PC-3 (cell line): ENCODE results near the gene GORAB. TPM values are rescaled to one million over a fixed set of nuclear protein-coding genes. Genes with fewer than 3 reads are reported as not detected.
A peak's percentile ranks its signal among the peaks of the same experiment; 100 is the strongest.

ENCODE experiments used
- ATAC-seq: fragments of 200-7000 bp; cut with Tn5 transposase; 2 replicates; pipeline ENCODE4 v1.9.1; 2020; ENCODE audit warnings: mild to moderate bottlenecking, moderate library complexity
- BruUV-seq: library from RNA; stranded (reverse); fragments of 400-500 nt; replicated peaks from 2 replicates; lab custom pipeline; 2021; lab: Mats Ljungman, UMichigan
- CTCF ChIA-PET: fragments of 300-600 bp; sonication (Branson Sonifier 250); formaldehyde crosslinking; loops from one replicate; lab custom pipeline; 2022; ENCODE audit warnings: antibody characterized with exemption; lab: Charles Lee
- POLR2A ChIA-PET: fragments of 300-600 bp; sonication (Branson Sonifier 250); formaldehyde crosslinking; loops from one replicate; lab custom pipeline; 2022; ENCODE audit warnings: antibody characterized with exemption; ENCODE audit not compliant: unreplicated experiment; lab: Charles Lee
- DNase-seq: peaks from one replicate; pipeline ENCODE4 v3.0.0-alpha.2; 2015
- H2AFZ ChIP-seq: fragments of 300-600 bp; sonication (generic); 2 replicates; pipeline ENCODE4 v1.6.0; 2016; ENCODE audit warnings: antibody characterized with exemption, low read length
- H3F3A ChIP-seq: fragments of 300-600 bp; sonication (generic); one replicate; pipeline ENCODE4 v1.6.0; 2017; ENCODE audit warnings: antibody characterized with exemption, low read length, control low read depth, mild to moderate bottlenecking; ENCODE audit not compliant: unreplicated experiment
- H3K27ac ChIP-seq: fragments of 300-600 bp; sonication (generic); 2 replicates; pipeline ENCODE4 v1.5.1; 2016; ENCODE audit warnings: mild to moderate bottlenecking, low read length
- H3K27me3 ChIP-seq: fragments of 300-600 bp; sonication (generic); 2 replicates; pipeline ENCODE4 v1.6.1; 2016; ENCODE audit warnings: low read length, mixed read lengths
- H3K36me3 ChIP-seq: fragments of 300-600 bp; sonication (generic); 2 replicates; pipeline ENCODE4 v1.6.1; 2016; ENCODE audit warnings: low read depth, mixed run types, low read length, mixed read lengths
- H3K4me1 ChIP-seq: fragments of 300-600 bp; sonication (generic); 2 replicates; pipeline ENCODE4 v1.5.1; 2016; ENCODE audit warnings: low read length; ENCODE audit not compliant: insufficient read depth
- H3K4me2 ChIP-seq: fragments of 300-600 bp; sonication (generic); 2 replicates; pipeline ENCODE4 v1.6.0; 2016; ENCODE audit warnings: low read length
- H3K4me3 ChIP-seq: fragments of 300-600 bp; sonication (generic); 2 replicates; pipeline ENCODE4 v1.5.1; 2016; ENCODE audit warnings: mild to moderate bottlenecking, low read length, mixed read lengths
- H3K79me2 ChIP-seq: fragments of 300-600 bp; sonication (generic); 2 replicates; pipeline ENCODE4 v1.6.1; 2017; ENCODE audit warnings: low read length, mixed read lengths
- H3K9ac ChIP-seq: fragments of 300-600 bp; sonication (generic); 2 replicates; pipeline ENCODE4 v1.6.0; 2016; ENCODE audit warnings: mild to moderate bottlenecking, low read length
- H3K9me2 ChIP-seq: fragments of 300-600 bp; sonication (generic); replicated peaks from 2 replicates; pipeline ENCODE4 v1.6.1; 2016; ENCODE audit warnings: mixed run types, low read length, mixed read lengths
- H3K9me3 ChIP-seq: fragments of 300-600 bp; sonication (generic); 2 replicates; pipeline ENCODE4 v1.6.1; 2016; ENCODE audit warnings: low read length, mixed read lengths
- H4K20me1 ChIP-seq: fragments of 300-600 bp; sonication (generic); 2 replicates; pipeline ENCODE4 v1.6.1; 2016; ENCODE audit warnings: low read length, mixed read lengths
- EZH2 ChIP-seq: fragments of 300-600 bp; sonication (generic); IDR thresholded peaks from one replicate; pipeline ENCODE4 v1.6.1; 2017; ENCODE audit warnings: antibody characterized with exemption, mild to moderate bottlenecking, low read length; ENCODE audit not compliant: unreplicated experiment
- EZH2phosphoT487 ChIP-seq: fragments of 300-600 bp; sonication (generic); IDR thresholded peaks from 2 replicates; pipeline ENCODE4 v1.6.1; 2018; ENCODE audit warnings: mild to moderate bottlenecking, antibody characterized with exemption, low read length, borderline replicate concordance
- intact Hi-C: fragments of 100-400 bp; cut with micrococcal nuclease; formaldehyde crosslinking; loops from 2 replicates; pipeline ENCODE4 v1.9.0; 2023
- total RNA-seq: library from RNA; depleted of rRNA; stranded (reverse); fragments of >200 nt; gene quantifications from 2 replicates; pipeline ENCODE4 v1.2.3, GENCODE V29; 2014
- TF ChIP-seq, protein P1 (sequence below): fragments of 300-600 bp; sonication (generic); conservative IDR thresholded peaks from 2 replicates; pipeline ENCODE4 v1.5.1; 2017; ENCODE audit warnings: antibody characterized with exemption, low read depth, mild to moderate bottlenecking, low read length

Gene GORAB
- total RNA-seq, 1 experiment from 2014 or later, result 23.2 TPM

DNA sequence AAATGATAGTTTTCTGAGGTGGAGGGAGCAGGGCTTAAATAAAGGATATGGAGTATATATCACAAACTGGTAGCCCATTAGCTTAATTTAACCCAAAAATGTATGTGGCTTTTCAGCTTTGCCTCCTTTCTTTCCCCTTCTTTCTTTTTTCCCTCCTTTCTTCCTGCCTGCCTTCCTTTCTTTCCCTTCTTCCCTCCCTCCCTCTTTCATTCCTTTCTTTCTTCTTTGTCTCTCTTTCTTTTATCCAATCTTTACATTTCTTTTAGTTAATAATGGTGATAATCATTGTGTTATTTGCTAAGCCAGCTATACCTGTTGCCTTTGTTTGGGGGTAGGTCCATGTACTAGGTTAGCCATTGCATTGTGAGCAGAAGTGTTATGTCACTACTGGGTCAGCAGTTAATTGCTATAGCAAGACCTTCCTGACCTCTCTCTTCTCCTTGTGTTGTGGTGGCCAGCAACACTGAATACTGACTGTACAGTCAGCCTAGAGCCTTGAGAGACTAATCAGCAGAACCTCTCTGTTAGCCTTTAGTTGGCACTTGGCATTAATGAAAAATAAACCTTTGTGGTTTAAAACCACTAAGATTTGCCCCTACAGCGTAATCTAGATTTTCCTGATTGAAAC lies 5.1 kb downstream of the GORAB start:
- intact Hi-C loops, result no loop called here
- H3K4me2 ChIP-seq, result no peak overlapping the region

DNA sequence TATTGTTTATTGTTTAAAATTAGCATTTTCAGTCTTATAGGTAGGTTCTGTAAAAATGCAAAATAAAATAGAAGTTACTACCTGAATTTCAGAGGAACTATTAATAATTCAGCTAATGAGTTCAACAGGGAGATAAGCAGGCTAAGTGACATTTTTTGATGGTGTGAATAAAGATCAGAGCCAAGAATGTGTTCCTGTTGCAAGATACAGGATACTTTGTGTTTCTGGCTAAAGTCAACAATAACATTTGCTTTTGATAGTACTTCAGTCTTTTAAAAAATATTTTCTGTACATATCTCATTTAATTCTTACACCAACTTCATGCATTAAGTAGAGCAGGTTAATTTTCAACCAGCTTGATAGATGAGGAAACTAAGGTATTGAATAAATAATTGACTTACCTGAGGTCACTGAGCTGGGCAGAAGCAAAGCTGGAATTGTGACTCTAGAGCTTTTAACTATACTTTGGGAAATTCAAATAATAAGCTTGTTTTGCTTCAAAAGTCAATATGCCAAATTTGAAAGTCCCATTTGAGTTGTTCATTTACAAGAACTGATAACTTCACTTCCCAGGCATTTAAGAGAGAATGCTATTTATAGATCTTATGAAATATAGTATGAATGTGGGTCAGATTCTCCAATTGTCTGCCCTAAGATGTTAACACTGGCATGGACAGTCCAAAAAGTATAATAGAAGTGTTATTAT lies 6.0 kb downstream of the GORAB start:
- peaks cover 18% of the 10 kb centered on the region for H3K4me1 ChIP-seq
- ChIA-PET CTCF (no interaction called here), POLR2A (no interaction called here)
- H3K27ac ChIP-seq, result peak overlapping the region; percentile 4; the same call in 1 of the 2 replicates
- BruUV-seq, result no TSS peak
- no peaks in the 10 kb centered on the region for H3K9me2 ChIP-seq
- H3K27me3 ChIP-seq, result no peaks in the 10 kb centered on the region
- H3F3A ChIP-seq, result no peaks in the 10 kb centered on the region
- H3K9me3 ChIP-seq, result no peaks in the 10 kb centered on the region
- DNase-seq (no peak), ATAC-seq (peak; percentile 55)
- no peak for TF ChIP-seq EZH2phosphoT487
- no peak for TF ChIP-seq EZH2
- TF ChIP-seq, protein P1, sequence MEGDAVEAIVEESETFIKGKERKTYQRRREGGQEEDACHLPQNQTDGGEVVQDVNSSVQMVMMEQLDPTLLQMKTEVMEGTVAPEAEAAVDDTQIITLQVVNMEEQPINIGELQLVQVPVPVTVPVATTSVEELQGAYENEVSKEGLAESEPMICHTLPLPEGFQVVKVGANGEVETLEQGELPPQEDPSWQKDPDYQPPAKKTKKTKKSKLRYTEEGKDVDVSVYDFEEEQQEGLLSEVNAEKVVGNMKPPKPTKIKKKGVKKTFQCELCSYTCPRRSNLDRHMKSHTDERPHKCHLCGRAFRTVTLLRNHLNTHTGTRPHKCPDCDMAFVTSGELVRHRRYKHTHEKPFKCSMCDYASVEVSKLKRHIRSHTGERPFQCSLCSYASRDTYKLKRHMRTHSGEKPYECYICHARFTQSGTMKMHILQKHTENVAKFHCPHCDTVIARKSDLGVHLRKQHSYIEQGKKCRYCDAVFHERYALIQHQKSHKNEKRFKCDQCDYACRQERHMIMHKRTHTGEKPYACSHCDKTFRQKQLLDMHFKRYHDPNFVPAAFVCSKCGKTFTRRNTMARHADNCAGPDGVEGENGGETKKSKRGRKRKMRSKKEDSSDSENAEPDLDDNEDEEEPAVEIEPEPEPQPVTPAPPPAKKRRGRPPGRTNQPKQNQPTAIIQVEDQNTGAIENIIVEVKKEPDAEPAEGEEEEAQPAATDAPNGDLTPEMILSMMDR, result no peak
- H3K4me2 ChIP-seq, result no peak overlapping the region
- H3K36me3 ChIP-seq, result peaks cover 39% of the 10 kb centered on the region
- intact Hi-C loops, result no loop called here
- peaks cover 47% of the 10 kb centered on the region for H3K79me2 ChIP-seq
- no peak overlapping the region for H3K9ac ChIP-seq
- H4K20me1 ChIP-seq, result 0 out of 2 replicates have a peak, but pooled peaks cover 4% of the 10 kb centered on the region
- H2AFZ ChIP-seq, result no peak overlapping the region
- H3K4me3 ChIP-seq, result no peak overlapping the region

More for the DNA sequence above, 5.1 kb downstream of the GORAB start:
- ChIA-PET POLR2A (interaction anchor here (0.8 kb wide), 1 partner anchor 39 kb away, joined by 3 read pairs; no protein-coding TSS in a partner anchor), CTCF (no interaction called here)
- Histone ChIP-seq H3F3A (no peaks in the 10 kb centered on the region), H3K9me3 (no peaks in the 10 kb centered on the region), H3K4me1 (peaks cover 22% of the 10 kb centered on the region), H3K36me3 (peaks cover 30% of the 10 kb centered on the region), H3K9ac (no peak overlapping the region), H3K9me2 (no peaks in the 10 kb centered on the region), H3K4me3 (no peak overlapping the region), H2AFZ (no peak overlapping the region), H3K79me2 (peaks cover 55% of the 10 kb centered on the region), H3K27ac (no peak overlapping the region), H3K27me3 (no peaks in the 10 kb centered on the region), H4K20me1 (0 out of 2 replicates have a peak, but pooled peaks cover 4% of the 10 kb centered on the region)
- TF ChIP-seq, protein P1, result no peak
- TF ChIP-seq EZH2phosphoT487, result no peak
- TF ChIP-seq EZH2, result no peak
- DNase-seq, result no peak
- ATAC-seq, result no peak
- BruUV-seq, result no TSS peak

DNA sequence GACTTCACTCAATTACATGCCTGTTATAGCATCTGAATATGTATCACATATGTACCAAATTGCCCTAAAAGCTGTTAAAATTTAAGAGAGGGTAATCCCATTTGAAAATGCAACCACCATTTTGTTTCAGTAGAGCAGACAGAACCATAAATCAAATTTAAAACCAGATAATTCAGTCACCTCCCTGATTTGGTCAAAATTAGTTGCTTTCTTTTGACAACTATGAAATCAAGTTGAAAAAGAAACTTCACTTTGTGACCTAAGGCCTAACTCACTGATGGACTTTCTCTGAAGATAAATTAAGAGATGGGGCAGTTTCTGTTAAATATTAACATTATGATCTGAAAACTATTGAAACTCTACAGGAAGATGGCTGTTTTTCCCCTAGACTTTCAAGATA lies 6.7 kb downstream of the GORAB start:
- H4K20me1 ChIP-seq, result no peaks in the 10 kb centered on the region
- DNase-seq (no peak), ATAC-seq (no peak)
- peaks cover 40% of the 10 kb centered on the region for H3K79me2 ChIP-seq
- no peak overlapping the region for H2AFZ ChIP-seq
- no peaks in the 10 kb centered on the region for H3K9me3 ChIP-seq
- H3K4me2 ChIP-seq, result no peak overlapping the region
- peaks cover 11% of the 10 kb centered on the region for H3K4me1 ChIP-seq
- TF ChIP-seq EZH2phosphoT487, result no peak
- TF ChIP-seq, protein P1, result no peak
- no peak for TF ChIP-seq EZH2
- no peaks in the 10 kb centered on the region for H3K27me3 ChIP-seq
- H3K9me2 ChIP-seq, result no peaks in the 10 kb centered on the region
- no peaks in the 10 kb centered on the region for H3F3A ChIP-seq
- CTCF ChIA-PET, result no interaction called here
- BruUV-seq, result no TSS peak
- intact Hi-C loops, result no loop called here
- H3K36me3 ChIP-seq, result peaks cover 46% of the 10 kb centered on the region
- no peak overlapping the region for H3K4me3 ChIP-seq
- H3K9ac ChIP-seq, result no peak overlapping the region
- POLR2A ChIA-PET, result no interaction called here
- H3K27ac ChIP-seq, result no peak overlapping the region
